LNCAP (cell line): ENCODE measurements around the gene PRICKLE2.

Source experiments
- CTCF ChIP-seq: fragments of 450-650 bp; IDR thresholded peaks from 2 replicates; pipeline ENCODE4 v1.5.1; 2017; ENCODE audit warnings: mild to moderate bottlenecking

The PRICKLE2 gene

DNA sequence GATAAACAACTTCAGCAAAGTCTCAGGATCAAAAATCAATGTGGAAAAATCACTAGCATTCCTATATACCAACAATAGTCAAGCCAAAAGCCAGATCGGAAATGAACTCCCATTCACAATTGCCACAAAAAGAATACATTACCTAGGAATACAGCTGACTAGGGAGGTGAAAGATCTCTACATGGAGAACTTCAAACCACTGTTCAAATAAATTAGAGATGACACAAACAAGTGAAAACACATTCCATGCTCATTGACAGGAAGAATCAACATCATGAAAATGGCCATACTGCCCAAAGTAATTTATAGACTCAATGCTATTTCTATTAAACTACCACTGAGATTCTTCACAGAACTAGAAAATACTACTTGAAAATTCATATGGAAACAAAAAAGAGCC lies 107.8 kb downstream of the PRICKLE2 start:
- TF ChIP-seq CTCF, result no peak

DNA sequence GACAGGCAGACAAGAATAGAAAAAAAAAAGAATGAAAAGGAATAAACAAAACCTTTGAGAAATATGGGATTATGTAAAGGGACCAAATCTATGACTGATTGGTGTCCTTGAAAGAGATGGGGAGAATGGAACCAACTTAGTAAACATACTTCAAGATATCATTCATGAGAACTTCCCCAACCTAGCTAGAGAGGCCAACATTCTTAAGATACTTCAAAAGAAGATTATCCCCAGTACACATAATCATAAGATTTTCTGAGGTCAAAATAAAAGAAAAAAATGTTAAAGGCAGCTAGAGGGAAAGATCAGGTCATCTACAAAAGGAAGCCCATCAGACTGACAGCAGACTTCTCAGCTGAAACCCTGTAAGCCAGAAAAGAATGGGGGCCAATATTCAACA lies 110.6 kb downstream of the PRICKLE2 start:
- no peak for TF ChIP-seq CTCF

- TF ChIP-seq CTCF, result no peak
Measured at GRCh38 chr3:64111872-64112271, 113.4 kb downstream of the PRICKLE2 start.

- no peak for TF ChIP-seq CTCF
Measured at GRCh38 chr3:64111083-64111482, 114.2 kb downstream of the PRICKLE2 start.

GRCh38 chr3:64110071-64110470 lies 115.2 kb downstream of the PRICKLE2 start:
- TF ChIP-seq CTCF, result no peak

DNA sequence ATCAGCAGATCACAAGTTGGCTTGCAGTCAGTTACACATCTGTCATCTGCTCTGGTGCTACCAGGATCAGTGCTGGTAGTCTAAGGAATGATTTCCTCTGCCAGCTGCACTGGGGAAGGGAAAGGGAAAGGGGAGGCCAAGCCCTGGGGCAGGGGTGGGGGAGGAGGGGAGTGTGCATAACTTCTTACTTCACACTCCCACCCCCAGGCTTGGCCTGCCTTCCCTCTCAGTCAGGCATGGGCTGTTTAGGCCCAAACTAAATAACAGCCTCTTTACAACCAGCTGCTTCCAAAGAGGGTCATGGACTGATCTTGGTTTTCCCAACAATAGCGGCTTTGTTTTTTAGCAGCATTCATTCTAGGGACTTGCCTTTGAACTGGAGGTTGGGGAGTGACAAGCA lies 115.8 kb downstream of the PRICKLE2 start:
- TF ChIP-seq CTCF, result no peak

DNA sequence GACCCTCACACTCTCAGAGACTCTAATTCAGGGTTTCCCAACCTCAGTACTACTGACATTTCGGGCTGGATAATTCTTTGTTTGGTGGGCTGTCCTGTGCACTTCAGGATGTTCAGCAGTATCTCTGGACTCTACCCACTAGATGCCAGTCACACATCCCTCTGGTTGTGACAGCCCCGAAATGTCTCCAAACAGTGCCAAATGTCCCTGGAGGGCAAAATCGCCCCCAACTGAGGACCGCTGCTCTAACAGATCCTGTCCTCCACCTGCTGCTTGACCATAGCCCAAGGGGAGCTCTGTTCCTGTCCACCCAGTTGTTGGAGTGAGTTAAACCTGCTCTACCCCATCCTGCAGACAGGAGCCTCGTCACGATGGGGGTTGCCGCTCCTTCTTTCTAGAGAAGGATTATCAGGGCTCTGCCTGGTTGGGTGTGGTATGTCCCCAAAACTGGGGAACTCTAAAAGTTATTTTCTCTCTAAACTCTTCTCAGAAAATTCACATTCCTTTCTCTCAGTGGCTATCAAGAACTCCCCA lies 116.4 kb downstream of the PRICKLE2 start:
- TF ChIP-seq CTCF, result no peak

GRCh38 chr3:64108231-64108630 lies 117.0 kb downstream of the PRICKLE2 start:
- TF ChIP-seq CTCF, result no peak
